Retinal pigment epithelial cell (primary cell): ENCODE results near the gene ARMC8.

Experiments used
- DNase-seq: peaks from one replicate; pipeline ENCODE4 v3.0.0-alpha.2; 2010; ENCODE audit warnings: low read depth
- H3K4me3 ChIP-seq: 2 replicates; pipeline ENCODE4 v1.5.1; 2011; ENCODE audit warnings: mild to moderate bottlenecking, low read length, control low read depth, moderate library complexity
- CTCF ChIP-seq: conservative IDR thresholded peaks from 2 replicates; pipeline ENCODE4 v1.5.1; 2011; ENCODE audit warnings: low read depth, low read length, control low read depth, inconsistent platforms

Gene ARMC8

GRCh38 chr3:138259126-138259525, 72.0 kb downstream of the ARMC8 start:
- DNase-seq: no peak
- TF ChIP-seq CTCF: no peak
- H3K4me3 ChIP-seq: no peak overlapping the region

GRCh38 chr3:138260611-138261010, 73.5 kb downstream of the ARMC8 start:
- H3K4me3 ChIP-seq: no peak overlapping the region
- no peak for TF ChIP-seq CTCF
- no peak for DNase-seq

- no peak for DNase-seq
- no peak for TF ChIP-seq CTCF
- H3K4me3 ChIP-seq: no peak overlapping the region
Observed at GRCh38 chr3:138263104-138263503, 76.0 kb downstream of the ARMC8 start.

GRCh38 chr3:138265745-138266144, 78.6 kb downstream of the ARMC8 start:
- no peak for TF ChIP-seq CTCF
- DNase-seq: no peak
- no peak overlapping the region for H3K4me3 ChIP-seq

- DNase-seq: no peak
- H3K4me3 ChIP-seq: no peak overlapping the region
- TF ChIP-seq CTCF: no peak
Observed at GRCh38 chr3:138267083-138267482, 80.0 kb downstream of the ARMC8 start.

GRCh38 chr3:138270245-138270644, 83.1 kb downstream of the ARMC8 start:
- no peak overlapping the region for H3K4me3 ChIP-seq
- DNase-seq: no peak
- TF ChIP-seq CTCF: no peak

GRCh38 chr3:138271189-138271794, 84.2 kb downstream of the ARMC8 start:
- no peak for DNase-seq
- no peak for TF ChIP-seq CTCF
- H3K4me3 ChIP-seq: no peak overlapping the region
